MM.1S (cell line): Measurements from ENCODE around the gene GABRP.

Source experiments
- DNase-seq: peaks from one replicate; pipeline ENCODE4 v3.0.0-alpha.2; 2015
- H2AFZ ChIP-seq: fragments of 300-600 bp; sonication (generic); 2 replicates; pipeline ENCODE4 v1.6.0; 2016; ENCODE audit warnings: antibody characterized with exemption, low read length
- H3F3A ChIP-seq: fragments of 300-600 bp; sonication (generic); 2 replicates; pipeline ENCODE4 v1.6.1; 2016; ENCODE audit warnings: mild to moderate bottlenecking, antibody characterized with exemption, low read length, moderate library complexity, mixed read lengths; ENCODE audit not compliant: insufficient read depth
- H3K27ac ChIP-seq: fragments of 300-600 bp; sonication (generic); 2 replicates; pipeline ENCODE4 v1.5.1; 2016; ENCODE audit warnings: mild to moderate bottlenecking, low read length
- H3K27me3 ChIP-seq: fragments of 300-600 bp; sonication (generic); replicated peaks from 2 replicates; pipeline ENCODE4 v1.6.0; 2016; ENCODE audit warnings: low read length; ENCODE audit not compliant: insufficient read depth
- H3K36me3 ChIP-seq: fragments of 300-600 bp; sonication (generic); replicated peaks from 2 replicates; pipeline ENCODE4 v1.6.1; 2016; ENCODE audit warnings: mild to moderate bottlenecking, low read length, mixed read lengths; ENCODE audit not compliant: insufficient read depth
- H3K4me1 ChIP-seq: fragments of 300-600 bp; sonication (generic); 2 replicates; pipeline ENCODE4 v1.6.1; 2016; ENCODE audit warnings: low read length, mixed read lengths
- H3K4me2 ChIP-seq: fragments of 300-600 bp; sonication (generic); 2 replicates; pipeline ENCODE4 v1.6.0; 2016; ENCODE audit warnings: low read depth, low read length
- H3K4me3 ChIP-seq: fragments of 300-600 bp; sonication (generic); 2 replicates; pipeline ENCODE4 v1.5.1; 2016; ENCODE audit warnings: low read length, mixed read lengths
- H3K79me2 ChIP-seq: fragments of 300-600 bp; sonication (generic); 2 replicates; pipeline ENCODE4 v1.6.1; 2016; ENCODE audit warnings: mixed run types, low read length, mixed read lengths
- H3K9ac ChIP-seq: fragments of 300-600 bp; sonication (generic); 2 replicates; pipeline ENCODE4 v1.6.1; 2016; ENCODE audit warnings: low read length, mixed read lengths
- H3K9me2 ChIP-seq: fragments of 300-600 bp; sonication (generic); replicated peaks from 2 replicates; pipeline ENCODE4 v1.6.1; 2016; ENCODE audit warnings: mild to moderate bottlenecking, low read length, mixed read lengths; ENCODE audit not compliant: insufficient read depth
- H3K9me3 ChIP-seq: fragments of 300-600 bp; sonication (generic); replicated peaks from 2 replicates; pipeline ENCODE4 v1.6.1; 2016; ENCODE audit warnings: mild to moderate bottlenecking, low read length, mixed read lengths; ENCODE audit not compliant: insufficient read depth
- H4K20me1 ChIP-seq: fragments of 300-600 bp; sonication (generic); 2 replicates; pipeline ENCODE4 v1.6.1; 2016; ENCODE audit warnings: mild to moderate bottlenecking, low read length, moderate library complexity, mixed read lengths; ENCODE audit not compliant: insufficient read depth
- EZH2 ChIP-seq: fragments of 300-600 bp; sonication (generic); optimal IDR thresholded peaks from 2 replicates; pipeline ENCODE3; 2017; ENCODE audit warnings: low read depth, mild to moderate bottlenecking, antibody characterized with exemption, low read length, mixed read lengths
- EZH2phosphoT487 ChIP-seq: fragments of 300-600 bp; sonication (generic); IDR thresholded peaks from 2 replicates; pipeline ENCODE4 v1.6.1; 2018; ENCODE audit warnings: antibody characterized with exemption, low read length
- TF ChIP-seq, protein P1 (sequence below): fragments of 300-600 bp; sonication (generic); IDR thresholded peaks from 2 replicates; pipeline ENCODE4 v1.5.1; 2016; ENCODE audit warnings: antibody characterized with exemption, low read length, mixed read lengths

GABRP gene

DNA sequence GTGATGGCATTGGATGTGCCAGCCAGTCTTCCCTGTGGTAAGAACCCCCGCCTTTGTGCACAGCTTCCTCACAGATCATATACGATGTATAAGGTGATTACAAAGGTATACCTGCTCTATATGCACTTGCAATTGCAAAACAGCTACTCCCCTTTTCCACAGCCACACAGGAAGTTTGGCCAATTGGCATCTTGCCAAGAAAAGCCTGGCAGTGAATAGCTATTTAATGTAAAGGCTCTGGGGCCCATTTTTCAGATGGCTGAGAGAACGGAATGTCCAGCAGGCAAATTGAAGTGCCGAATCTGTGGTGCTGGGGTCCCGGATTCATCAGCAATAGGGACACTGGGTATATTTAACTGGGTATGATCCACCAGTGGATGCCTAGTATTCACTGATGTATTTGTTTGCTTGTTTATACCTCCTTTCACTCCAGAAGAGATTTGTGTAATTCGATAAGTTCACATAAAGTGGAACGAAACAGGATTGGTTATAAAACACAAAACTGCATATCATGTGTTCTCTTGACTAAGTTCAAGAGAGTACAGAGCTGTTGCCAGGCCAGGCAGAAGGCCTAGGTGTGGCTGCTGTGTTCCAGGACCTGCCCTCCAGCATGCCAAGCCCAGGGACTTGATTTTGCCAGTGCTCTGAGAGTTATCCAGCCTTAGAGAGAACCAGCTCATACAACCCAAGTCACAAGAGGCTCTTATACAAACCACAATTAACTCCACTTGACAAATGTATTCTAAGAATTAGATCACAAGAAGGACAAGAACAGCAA is 27.7 kb upstream of the GABRP start:
- no peak for DNase-seq
- Histone ChIP-seq H3K9me2 (no peaks in the 10 kb centered on the region), H3K4me2 (no peak overlapping the region), H3K4me3 (no peak overlapping the region), H4K20me1 (no peaks in the 10 kb centered on the region), H3K9ac (no peak overlapping the region), H3K27me3 (no peaks in the 10 kb centered on the region), H3K27ac (no peak overlapping the region), H2AFZ (no peak overlapping the region), H3K36me3 (no peaks in the 10 kb centered on the region), H3K9me3 (no peaks in the 10 kb centered on the region), H3K4me1 (no peaks in the 10 kb centered on the region), H3F3A (no peaks in the 10 kb centered on the region), H3K79me2 (no peaks in the 10 kb centered on the region)
- TF ChIP-seq EZH2phosphoT487 (no peak), EZH2 (no peak)
- TF ChIP-seq, protein P1, sequence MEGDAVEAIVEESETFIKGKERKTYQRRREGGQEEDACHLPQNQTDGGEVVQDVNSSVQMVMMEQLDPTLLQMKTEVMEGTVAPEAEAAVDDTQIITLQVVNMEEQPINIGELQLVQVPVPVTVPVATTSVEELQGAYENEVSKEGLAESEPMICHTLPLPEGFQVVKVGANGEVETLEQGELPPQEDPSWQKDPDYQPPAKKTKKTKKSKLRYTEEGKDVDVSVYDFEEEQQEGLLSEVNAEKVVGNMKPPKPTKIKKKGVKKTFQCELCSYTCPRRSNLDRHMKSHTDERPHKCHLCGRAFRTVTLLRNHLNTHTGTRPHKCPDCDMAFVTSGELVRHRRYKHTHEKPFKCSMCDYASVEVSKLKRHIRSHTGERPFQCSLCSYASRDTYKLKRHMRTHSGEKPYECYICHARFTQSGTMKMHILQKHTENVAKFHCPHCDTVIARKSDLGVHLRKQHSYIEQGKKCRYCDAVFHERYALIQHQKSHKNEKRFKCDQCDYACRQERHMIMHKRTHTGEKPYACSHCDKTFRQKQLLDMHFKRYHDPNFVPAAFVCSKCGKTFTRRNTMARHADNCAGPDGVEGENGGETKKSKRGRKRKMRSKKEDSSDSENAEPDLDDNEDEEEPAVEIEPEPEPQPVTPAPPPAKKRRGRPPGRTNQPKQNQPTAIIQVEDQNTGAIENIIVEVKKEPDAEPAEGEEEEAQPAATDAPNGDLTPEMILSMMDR, result no peak

DNA sequence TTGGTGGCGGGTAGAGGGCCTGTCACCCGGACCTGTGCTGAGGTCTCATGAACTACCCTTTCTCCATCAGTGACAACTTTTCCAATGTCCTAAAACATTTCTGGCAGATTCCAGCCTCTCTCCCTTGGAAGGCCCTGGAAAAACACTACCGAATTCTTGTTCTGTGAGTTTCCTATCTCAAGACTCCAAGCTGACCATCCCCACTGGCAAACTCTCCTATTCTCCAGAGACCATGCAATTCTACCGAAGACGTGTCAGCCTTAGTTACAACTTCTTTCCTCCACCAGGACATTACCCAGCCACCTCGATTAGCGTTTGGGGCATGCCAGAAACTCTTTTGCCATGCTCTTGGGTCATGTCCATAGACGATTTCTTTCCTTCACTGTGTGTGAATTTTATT is 26.8 kb upstream of the GABRP start:
- Histone ChIP-seq H3K4me2 (no peak overlapping the region), H3K9me3 (no peaks in the 10 kb centered on the region), H3K27me3 (no peaks in the 10 kb centered on the region), H3K79me2 (no peaks in the 10 kb centered on the region), H3K36me3 (no peaks in the 10 kb centered on the region), H3K9ac (no peak overlapping the region), H3F3A (no peaks in the 10 kb centered on the region), H3K27ac (no peak overlapping the region), H4K20me1 (no peaks in the 10 kb centered on the region), H2AFZ (no peak overlapping the region), H3K9me2 (no peaks in the 10 kb centered on the region), H3K4me1 (no peaks in the 10 kb centered on the region), H3K4me3 (no peak overlapping the region)
- TF ChIP-seq, protein P1, result no peak
- TF ChIP-seq EZH2phosphoT487 (no peak), EZH2 (no peak)
- no peak for DNase-seq

DNA sequence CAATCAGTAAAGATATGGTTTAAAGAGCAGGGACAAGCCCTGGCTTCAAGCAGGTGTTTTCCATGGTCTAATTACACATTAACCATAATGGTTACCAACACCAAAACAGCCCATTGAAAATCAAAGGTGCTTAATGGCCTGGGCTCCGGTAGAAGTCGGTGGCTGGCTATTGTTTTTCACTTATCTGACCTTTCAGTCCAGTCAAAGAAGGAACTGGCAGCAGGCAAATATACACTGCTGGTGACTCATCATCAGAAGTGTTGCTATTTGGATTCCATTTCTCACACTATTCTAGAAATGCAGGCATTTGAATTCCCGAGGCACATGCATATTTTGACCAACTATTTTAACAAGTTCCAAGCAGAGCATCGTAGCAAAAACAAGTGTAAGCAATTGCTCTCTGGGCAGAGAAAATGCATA is 26.3 kb upstream of the GABRP start:
- Histone ChIP-seq H3K9me3 (no peaks in the 10 kb centered on the region), H3F3A (no peaks in the 10 kb centered on the region), H4K20me1 (no peaks in the 10 kb centered on the region), H3K4me3 (no peak overlapping the region), H3K27ac (no peak overlapping the region), H2AFZ (no peak overlapping the region), H3K27me3 (no peaks in the 10 kb centered on the region), H3K4me2 (no peak overlapping the region), H3K9ac (no peak overlapping the region), H3K4me1 (no peaks in the 10 kb centered on the region), H3K79me2 (no peaks in the 10 kb centered on the region), H3K9me2 (no peaks in the 10 kb centered on the region), H3K36me3 (no peaks in the 10 kb centered on the region)
- DNase-seq, result no peak
- TF ChIP-seq, protein P1, result no peak
- no peak for TF ChIP-seq EZH2phosphoT487
- no peak for TF ChIP-seq EZH2
